Muscle of leg (tissue), 11 donors: ENCODE results near the gene STARD9. TPM values are rescaled to one million over a fixed set of nuclear protein-coding genes. Genes with fewer than 3 reads are reported as not detected.

Experiments used
- DNase-seq: peaks from one replicate; pipeline ENCODE4 v3.0.0; 2013
- H3K27ac ChIP-seq: one replicate; pipeline ENCODE4 v1.5.1; 2013; ENCODE audit warnings: mild to moderate bottlenecking, low read length, control low read depth
- H3K27me3 ChIP-seq: one replicate; pipeline ENCODE4 v1.6.1; 2013; ENCODE audit warnings: low read length; ENCODE audit not compliant: control insufficient read depth, insufficient read depth
- H3K36me3 ChIP-seq: one replicate; pipeline ENCODE4 v1.6.1; 2013; ENCODE audit warnings: low read length; ENCODE audit not compliant: control insufficient read depth, insufficient read depth
- H3K4me1 ChIP-seq: one replicate; pipeline ENCODE4 v1.6.1; 2013; ENCODE audit warnings: low read length; ENCODE audit not compliant: control insufficient read depth, insufficient read depth
- H3K4me3 ChIP-seq: one replicate; pipeline ENCODE4 v1.5.1; 2013; ENCODE audit warnings: low read length, control low read depth
- H3K9me3 ChIP-seq: replicated peaks from 2 replicates; pipeline ENCODE4 v1.6.1; 2013; ENCODE audit warnings: low read depth, low read length; ENCODE audit not compliant: control insufficient read depth
- WGBS: methylation state at CpG from one replicate; pipeline ENCODE4 v1.1.5; 2013; ENCODE audit warnings: missing lambda C conversion rate; ENCODE audit not compliant: insufficient coverage; 5-methylcytosine and 5-hydroxymethylcytosine counted together
- polyA plus RNA-seq, 8 donors: library from polyadenylated mRNA; unstranded; fragments of 120-200 nt; gene quantifications; one replicate each; pipeline versions ENCODE4 v1.2.1 to v1.2.3, GENCODE V29; 2013; ENCODE audit warnings: inconsistent platforms in 1 of 8, low replicate concordance in 1 of 8; ENCODE audit not compliant: insufficient read length in 8 of 8, insufficient read depth in 1 of 8
- total RNA-seq: library from RNA; stranded (reverse); fragments of 120-200 nt; gene quantifications from one replicate; pipeline ENCODE4 v1.2.4, GENCODE V29; 2013

Gene STARD9
- total and polyA plus RNA-seq, 9 donors = 13.5 to 20.9 (median 16.8) TPM

DNA sequence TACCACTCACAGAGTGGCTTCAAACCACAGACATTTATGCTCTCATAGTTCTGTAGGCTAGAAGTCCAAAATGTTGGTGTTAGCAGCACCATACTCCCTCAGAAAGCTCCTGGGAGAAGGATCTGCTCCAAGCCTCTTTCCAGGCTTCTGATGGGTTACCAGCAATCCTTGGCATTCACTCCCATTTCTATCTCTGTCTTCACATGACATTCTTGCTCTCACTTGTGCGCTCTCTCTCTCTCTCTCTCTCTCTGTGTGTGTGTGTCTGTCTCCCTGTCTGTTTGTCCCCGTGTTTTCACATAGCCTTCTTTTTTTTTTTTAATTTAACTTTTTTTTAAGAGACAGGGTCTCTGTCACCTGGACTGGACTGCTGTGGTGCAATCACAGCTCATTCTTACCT lies 135.3 kb downstream of the STARD9 start:
- WGBS = no CpG with 5 or more reads among the region's 2 CpGs
- H3K27me3 ChIP-seq = no peaks in the 10 kb centered on the region
- no peaks in the 10 kb centered on the region for H3K4me1 ChIP-seq
- H3K4me3 ChIP-seq = no peak overlapping the region
- DNase-seq = no peak
- no peaks in the 10 kb centered on the region for H3K9me3 ChIP-seq
- no peak overlapping the region for H3K27ac ChIP-seq
- H3K36me3 ChIP-seq = peaks cover under 1% of the 10 kb centered on the region

DNA sequence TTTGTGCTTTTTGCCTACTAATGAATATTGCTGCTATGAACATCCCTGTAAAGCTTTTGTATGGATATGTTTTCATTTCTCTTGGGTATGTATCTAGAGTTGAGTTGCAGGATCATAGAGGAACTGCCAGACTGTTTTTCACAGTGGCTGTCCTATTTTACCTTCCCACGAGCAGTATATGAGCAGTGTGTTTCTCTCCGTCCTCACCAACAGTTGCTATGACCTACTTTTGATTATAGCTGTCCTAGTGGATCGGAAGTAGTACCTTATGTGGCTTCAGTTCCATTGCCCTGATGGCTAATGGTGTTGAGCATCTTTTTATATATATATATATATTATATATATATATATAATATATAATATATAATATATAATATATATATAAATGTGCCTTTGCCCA lies 136.3 kb downstream of the STARD9 start:
- no CpG with 5 or more reads among the region's 3 CpGs for WGBS
- DNase-seq = no peak
- Histone ChIP-seq H3K27ac (no peak overlapping the region), H3K4me3 (no peak overlapping the region), H3K4me1 (no peaks in the 10 kb centered on the region), H3K36me3 (peaks cover 6% of the 10 kb centered on the region), H3K27me3 (no peaks in the 10 kb centered on the region), H3K9me3 (no peaks in the 10 kb centered on the region)

DNA sequence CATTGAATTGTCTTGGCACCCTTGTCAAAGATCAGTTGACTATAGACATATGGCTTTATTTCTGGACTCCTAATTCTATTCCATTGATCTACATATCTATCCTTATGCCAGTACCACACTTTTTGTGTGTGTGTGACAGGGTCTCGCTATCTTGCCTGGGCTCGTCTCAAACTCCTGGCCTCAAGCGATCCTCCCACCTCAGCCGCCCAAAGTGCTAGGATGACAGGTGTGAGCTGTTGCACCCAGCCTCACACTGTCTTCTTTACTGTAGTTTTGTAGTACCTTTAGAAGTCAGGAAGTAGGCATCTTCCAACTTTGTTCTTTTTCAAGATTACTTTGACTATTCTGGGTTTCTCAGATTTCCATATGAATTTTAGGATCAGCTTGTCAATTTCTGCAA lies 137.2 kb downstream of the STARD9 start:
- H3K27me3 ChIP-seq = no peaks in the 10 kb centered on the region
- no peaks in the 10 kb centered on the region for H3K9me3 ChIP-seq
- H3K36me3 ChIP-seq = peaks cover 15% of the 10 kb centered on the region
- DNase-seq = no peak
- H3K27ac ChIP-seq = no peak overlapping the region
- H3K4me3 ChIP-seq = no peak overlapping the region
- H3K4me1 ChIP-seq = no peaks in the 10 kb centered on the region
- no CpG with 5 or more reads among the region's 4 CpGs for WGBS

DNA sequence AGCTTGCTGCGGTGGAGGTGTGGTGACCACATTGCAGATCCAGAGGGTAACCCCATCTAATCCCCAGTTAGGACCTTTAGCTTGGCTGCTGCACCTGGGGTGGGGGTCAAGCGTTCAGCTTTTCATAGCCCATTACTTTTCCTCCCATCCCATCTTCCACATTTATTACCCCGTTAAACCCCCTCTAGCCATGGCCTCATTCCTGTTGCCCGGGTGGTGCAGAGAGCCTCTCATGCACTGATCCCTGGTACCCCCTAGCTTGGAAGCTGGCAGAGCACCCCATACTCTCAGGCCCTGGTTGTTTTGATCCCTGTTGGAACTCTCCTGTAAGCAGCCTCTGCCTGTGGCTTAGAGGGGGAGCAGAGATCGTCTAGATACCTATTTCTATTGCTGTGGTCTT lies 140.7 kb downstream of the STARD9 start:
- H3K4me3 ChIP-seq = no peak overlapping the region
- no peak for DNase-seq
- H3K27me3 ChIP-seq = no peaks in the 10 kb centered on the region
- 82% methylated on average over 3 of the region's 5 CpGs for WGBS
- no peaks in the 10 kb centered on the region for H3K9me3 ChIP-seq
- H3K27ac ChIP-seq = no peak overlapping the region
- H3K36me3 ChIP-seq = peaks cover 47% of the 10 kb centered on the region
- no peaks in the 10 kb centered on the region for H3K4me1 ChIP-seq

DNA sequence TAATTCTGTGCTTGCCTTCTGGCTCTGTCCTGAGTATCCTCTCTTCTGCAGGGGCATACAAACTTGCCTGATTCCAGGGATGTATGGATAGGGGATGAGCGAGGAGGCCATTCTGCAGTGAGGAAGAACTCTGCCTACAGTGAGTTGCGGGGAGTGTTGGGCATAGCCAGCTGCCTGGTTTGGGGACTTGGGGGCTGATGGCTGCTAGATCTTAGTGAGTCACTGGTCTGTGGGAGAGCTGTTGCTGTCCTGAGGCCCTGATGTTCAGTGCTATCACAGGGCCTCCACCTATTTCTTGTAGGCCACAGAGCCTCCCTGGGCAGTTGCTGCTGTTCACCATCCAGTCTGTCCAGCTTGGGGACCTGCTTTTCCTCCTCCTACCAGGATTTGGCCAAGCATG lies 141.2 kb downstream of the STARD9 start:
- Histone ChIP-seq H3K27ac (no peak overlapping the region), H3K27me3 (no peaks in the 10 kb centered on the region), H3K4me1 (no peaks in the 10 kb centered on the region), H3K9me3 (no peaks in the 10 kb centered on the region), H3K4me3 (no peak overlapping the region), H3K36me3 (peaks cover 51% of the 10 kb centered on the region)
- 93% methylated on average over 2 of the region's 2 CpGs for WGBS
- no peak for DNase-seq

DNA sequence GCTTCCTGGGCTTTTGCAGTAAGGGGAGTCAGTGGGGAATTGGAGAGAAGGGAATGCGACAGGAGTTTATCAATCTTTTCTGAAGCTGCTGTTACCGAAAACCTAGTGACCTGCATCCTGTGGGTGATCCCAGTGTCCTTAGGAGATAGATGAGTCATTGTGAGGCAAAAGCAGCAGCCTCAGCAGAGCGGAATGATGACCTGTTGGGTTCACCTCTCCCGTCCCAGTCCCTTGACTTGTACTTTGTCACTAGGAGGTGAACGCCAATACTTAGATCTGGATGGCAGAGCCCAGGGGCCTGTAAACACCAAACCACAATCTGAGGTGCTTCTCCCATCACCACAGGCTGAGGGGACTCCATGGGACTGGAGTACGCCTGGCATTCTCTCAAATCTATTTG lies 143.6 kb downstream of the STARD9 start:
- H3K4me3 ChIP-seq = no peak overlapping the region

DNA sequence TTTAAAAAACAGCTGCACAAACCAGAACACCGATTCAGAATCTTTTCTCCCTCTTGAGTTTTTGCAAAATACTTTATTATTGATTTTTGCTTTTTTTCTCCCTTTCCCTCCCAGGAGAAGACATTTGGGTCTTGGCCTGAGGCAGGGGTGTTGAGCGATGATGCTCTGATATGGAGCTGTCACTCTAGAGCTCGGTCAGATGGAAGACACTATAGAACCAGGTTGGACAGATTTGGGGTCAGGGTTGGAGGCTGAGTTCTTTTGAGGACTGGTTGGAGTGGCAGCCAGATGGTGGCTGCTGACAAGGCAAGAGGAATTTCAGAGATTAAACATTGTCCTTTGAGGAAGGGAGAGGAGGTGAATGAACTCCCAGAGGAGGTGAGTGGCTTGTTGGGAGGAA lies 144.7 kb downstream of the STARD9 start:
- H3K27ac ChIP-seq = no peak overlapping the region
- WGBS = 94% methylated on average over 2 of the region's 3 CpGs
- H3K27me3 ChIP-seq = no peaks in the 10 kb centered on the region
- H3K9me3 ChIP-seq = no peaks in the 10 kb centered on the region
- no peaks in the 10 kb centered on the region for H3K4me1 ChIP-seq
- DNase-seq = no peak
- peaks cover 83% of the 10 kb centered on the region for H3K36me3 ChIP-seq
- H3K4me3 ChIP-seq = no peak overlapping the region

More for the DNA sequence above, 143.6 kb downstream of the STARD9 start:
- Histone ChIP-seq H3K9me3 (no peaks in the 10 kb centered on the region), H3K27me3 (no peaks in the 10 kb centered on the region), H3K4me1 (no peaks in the 10 kb centered on the region), H3K27ac (no peak overlapping the region), H3K36me3 (peaks cover 73% of the 10 kb centered on the region)
- WGBS = 92% methylated on average over 4 of the region's 6 CpGs
- DNase-seq = no peak

DNA sequence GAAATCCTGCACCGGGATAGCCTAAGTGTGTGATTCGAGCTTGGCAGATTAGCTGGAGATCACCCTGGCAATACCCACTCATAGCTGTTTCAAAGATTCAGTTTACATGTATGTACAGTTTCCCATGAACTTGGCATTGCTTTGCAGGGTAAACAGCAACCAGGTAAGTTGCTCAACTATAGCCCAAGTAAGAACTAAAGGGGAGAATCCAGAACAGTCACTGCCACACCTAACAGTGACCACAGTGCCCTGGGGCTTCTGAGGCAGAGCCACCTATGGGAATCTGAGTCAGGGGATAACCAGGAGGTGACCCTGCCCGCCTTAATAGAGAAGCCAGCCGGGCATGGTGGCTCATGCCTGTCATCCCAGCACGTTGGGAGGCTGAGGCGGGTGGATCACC lies 145.6 kb downstream of the STARD9 start:
- peaks cover 90% of the 10 kb centered on the region for H3K36me3 ChIP-seq
- DNase-seq = no peak
- H3K27me3 ChIP-seq = no peaks in the 10 kb centered on the region
- no peak overlapping the region for H3K4me3 ChIP-seq
- no peaks in the 10 kb centered on the region for H3K9me3 ChIP-seq
- 93% methylated on average over 4 of the region's 6 CpGs for WGBS
- H3K27ac ChIP-seq = no peak overlapping the region
- no peaks in the 10 kb centered on the region for H3K4me1 ChIP-seq

DNA sequence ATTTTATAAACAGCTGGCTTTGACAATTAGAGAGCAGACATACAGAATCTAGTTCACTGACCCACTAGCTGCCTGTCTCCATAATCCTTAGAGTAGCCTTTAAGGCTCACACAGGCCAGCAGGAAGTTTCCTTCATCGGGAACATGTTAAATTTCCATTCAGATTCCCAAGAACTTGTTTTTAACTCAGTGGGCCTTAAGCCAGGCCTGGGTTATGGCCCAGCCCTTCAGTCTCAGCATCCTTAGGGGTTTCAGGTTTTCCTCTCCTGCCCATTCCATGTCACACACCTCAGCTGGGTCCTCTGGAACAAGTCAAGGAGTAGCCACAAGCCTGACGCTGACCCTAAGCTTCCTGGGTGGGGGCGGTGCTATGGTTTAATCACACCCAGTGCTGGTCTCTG lies 146.5 kb downstream of the STARD9 start:
- DNase-seq = peak; percentile 71
- Histone ChIP-seq H3K4me3 (no peak overlapping the region), H3K9me3 (no peaks in the 10 kb centered on the region), H3K4me1 (no peaks in the 10 kb centered on the region), H3K27ac (no peak overlapping the region), H3K36me3 (peaks cover 94% of the 10 kb centered on the region), H3K27me3 (no peaks in the 10 kb centered on the region)
- WGBS = 73% methylated on average over 2 of the region's 3 CpGs

DNA sequence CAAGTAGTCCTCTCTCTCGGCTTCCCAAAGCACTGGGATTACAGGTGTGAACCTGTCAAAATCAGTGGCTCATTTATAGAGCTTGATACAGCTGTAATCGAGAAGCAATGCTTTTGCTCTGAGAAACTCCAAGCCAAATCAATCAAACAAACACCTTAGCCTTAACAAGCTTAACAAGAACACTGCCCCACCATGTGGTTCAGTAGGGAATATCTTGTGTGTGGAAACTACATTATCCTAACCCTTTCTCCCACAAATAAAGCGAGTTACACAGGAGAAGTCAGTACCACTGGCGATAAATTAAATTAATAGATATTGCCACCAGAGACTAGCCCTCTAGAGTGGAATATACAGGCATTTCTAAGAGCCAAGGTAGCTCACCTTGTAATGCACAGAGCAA lies 147.7 kb downstream of the STARD9 start:
- H3K4me3 ChIP-seq = no peak overlapping the region
- no peak for DNase-seq
- H3K27ac ChIP-seq = no peak overlapping the region
- peaks cover 4% of the 10 kb centered on the region for H3K4me1 ChIP-seq
- no CpG with 5 or more reads among the region's 4 CpGs for WGBS
- H3K27me3 ChIP-seq = no peaks in the 10 kb centered on the region
- peaks cover 94% of the 10 kb centered on the region for H3K36me3 ChIP-seq
- no peaks in the 10 kb centered on the region for H3K9me3 ChIP-seq

DNA sequence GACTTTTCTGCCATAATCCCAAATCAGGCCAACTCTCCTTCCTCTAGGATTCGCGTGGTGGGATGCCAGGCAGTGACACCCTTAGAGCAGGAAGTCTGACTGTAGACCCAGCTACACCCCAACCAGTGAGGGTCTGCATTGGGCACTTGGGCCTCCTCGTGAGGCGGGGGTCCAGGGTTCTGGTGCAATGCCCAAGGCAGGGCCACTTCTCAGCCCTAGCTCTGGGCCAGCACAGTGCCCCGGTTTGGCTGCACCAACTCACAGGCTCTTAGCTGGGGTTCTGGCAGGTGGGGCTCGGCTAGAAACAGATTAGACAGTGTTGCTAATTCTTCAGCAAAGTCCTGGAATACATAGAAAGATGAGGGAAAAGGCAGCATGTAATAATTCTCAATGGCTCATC lies 148.9 kb downstream of the STARD9 start:
- H3K4me3 ChIP-seq = no peak overlapping the region
- no peaks in the 10 kb centered on the region for H3K27me3 ChIP-seq
- peaks cover 16% of the 10 kb centered on the region for H3K4me1 ChIP-seq
- peaks cover 94% of the 10 kb centered on the region for H3K36me3 ChIP-seq
- H3K27ac ChIP-seq = no peak overlapping the region
- DNase-seq = no peak
- H3K9me3 ChIP-seq = no peaks in the 10 kb centered on the region
- WGBS = 88% methylated on average over 4 of the region's 6 CpGs
